ENCODE data around the gene SNORC.

- no peak for TF ChIP-seq EZH2phosphoT487 (IDR thresholded peaks at IDR 0.05; ENCODE audit: insufficient read depth, low read depth)
- TF ChIP-seq EZH2 (IDR thresholded peaks at IDR 0.05; ENCODE audit: insufficient read depth, poor library complexity, severe bottlenecking), result peak; percentile 34
Observed at GRCh38 chr2:232927032-232927792, 57.1 kb downstream of the SNORC start.

All from GM23248 (cell line).